HL-60 (cell line): ENCODE measurements around the gene B3GALNT2.

Experiments
- DNase-seq, 2 experiments: peaks; one replicate each; pipeline ENCODE4 v3.0.0-alpha.2; 2010 to 2020; ENCODE audit warnings: low read depth in 1 of 2, low spot score in 1 of 2
- H3K27ac ChIP-seq: fragments of 250-450 bp; sonication (Bioruptor Pico); replicated peaks from 2 replicates; pipeline ENCODE4 v1.5.1; 2020; ENCODE audit warnings: mild to moderate bottlenecking, moderate library complexity
- H3K27me3 ChIP-seq: fragments of 250-450 bp; sonication (Bioruptor Pico); 2 replicates; pipeline ENCODE4 v1.5.1; 2021; ENCODE audit warnings: mild to moderate bottlenecking, moderate library complexity; ENCODE audit not compliant: insufficient read depth, poor library complexity, severe bottlenecking
- H3K4me3 ChIP-seq: replicated peaks from 2 replicates; pipeline ENCODE4 v1.5.1; 2011; ENCODE audit warnings: mild to moderate bottlenecking, control low read depth, low read length; ENCODE audit not compliant: insufficient read depth
- GABPA ChIP-seq: IDR thresholded peaks from 2 replicates; pipeline ENCODE4 v1.6.1; 2012; ENCODE audit warnings: low read depth
- POLR2AphosphoS5 ChIP-seq: IDR thresholded peaks from 2 replicates; pipeline ENCODE4 v1.6.1; 2012; ENCODE audit warnings: low read depth
- SPI1 ChIP-seq: IDR thresholded peaks from 2 replicates; pipeline ENCODE4 v1.6.1; 2012; ENCODE audit warnings: low read depth, mild to moderate bottlenecking, borderline replicate concordance
- TF ChIP-seq, protein P1 (sequence below): IDR thresholded peaks from 2 replicates; pipeline ENCODE4 v1.6.1; 2012; ENCODE audit warnings: low read depth; ENCODE audit not compliant: insufficient replicate concordance
- TF ChIP-seq, protein P2 (sequence below): IDR thresholded peaks from one replicate; pipeline ENCODE4 v1.5.1; 2011; ENCODE audit warnings: low read length, control low read depth, inconsistent platforms; ENCODE audit not compliant: insufficient read depth

The B3GALNT2 gene

DNA sequence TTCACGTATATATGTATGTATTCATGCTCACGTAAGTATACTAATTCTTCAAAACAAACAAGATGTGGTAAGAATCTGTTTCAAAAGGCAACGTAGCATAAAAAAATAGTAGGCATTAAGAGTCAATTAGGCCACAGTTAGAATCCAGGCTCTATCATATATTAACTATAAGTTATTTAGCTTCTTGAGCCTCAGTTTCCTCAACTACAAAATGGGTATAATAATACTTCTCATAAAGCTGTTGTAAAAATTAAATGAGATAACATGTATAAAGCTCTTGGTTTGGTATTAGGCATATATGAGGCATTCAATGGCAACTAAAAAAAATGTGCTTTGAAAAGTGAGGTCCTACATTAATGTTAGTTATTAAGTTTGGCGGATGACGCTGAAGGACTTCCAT lies 9.2 kb downstream of the B3GALNT2 start:
- no peak for DNase-seq
- TF ChIP-seq POLR2AphosphoS5, result no peak
- no peak for TF ChIP-seq SPI1
- TF ChIP-seq, protein P1, sequence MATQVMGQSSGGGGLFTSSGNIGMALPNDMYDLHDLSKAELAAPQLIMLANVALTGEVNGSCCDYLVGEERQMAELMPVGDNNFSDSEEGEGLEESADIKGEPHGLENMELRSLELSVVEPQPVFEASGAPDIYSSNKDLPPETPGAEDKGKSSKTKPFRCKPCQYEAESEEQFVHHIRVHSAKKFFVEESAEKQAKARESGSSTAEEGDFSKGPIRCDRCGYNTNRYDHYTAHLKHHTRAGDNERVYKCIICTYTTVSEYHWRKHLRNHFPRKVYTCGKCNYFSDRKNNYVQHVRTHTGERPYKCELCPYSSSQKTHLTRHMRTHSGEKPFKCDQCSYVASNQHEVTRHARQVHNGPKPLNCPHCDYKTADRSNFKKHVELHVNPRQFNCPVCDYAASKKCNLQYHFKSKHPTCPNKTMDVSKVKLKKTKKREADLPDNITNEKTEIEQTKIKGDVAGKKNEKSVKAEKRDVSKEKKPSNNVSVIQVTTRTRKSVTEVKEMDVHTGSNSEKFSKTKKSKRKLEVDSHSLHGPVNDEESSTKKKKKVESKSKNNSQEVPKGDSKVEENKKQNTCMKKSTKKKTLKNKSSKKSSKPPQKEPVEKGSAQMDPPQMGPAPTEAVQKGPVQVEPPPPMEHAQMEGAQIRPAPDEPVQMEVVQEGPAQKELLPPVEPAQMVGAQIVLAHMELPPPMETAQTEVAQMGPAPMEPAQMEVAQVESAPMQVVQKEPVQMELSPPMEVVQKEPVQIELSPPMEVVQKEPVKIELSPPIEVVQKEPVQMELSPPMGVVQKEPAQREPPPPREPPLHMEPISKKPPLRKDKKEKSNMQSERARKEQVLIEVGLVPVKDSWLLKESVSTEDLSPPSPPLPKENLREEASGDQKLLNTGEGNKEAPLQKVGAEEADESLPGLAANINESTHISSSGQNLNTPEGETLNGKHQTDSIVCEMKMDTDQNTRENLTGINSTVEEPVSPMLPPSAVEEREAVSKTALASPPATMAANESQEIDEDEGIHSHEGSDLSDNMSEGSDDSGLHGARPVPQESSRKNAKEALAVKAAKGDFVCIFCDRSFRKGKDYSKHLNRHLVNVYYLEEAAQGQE, result no peak
- TF ChIP-seq GABPA, result no peak
- TF ChIP-seq, protein P2, sequence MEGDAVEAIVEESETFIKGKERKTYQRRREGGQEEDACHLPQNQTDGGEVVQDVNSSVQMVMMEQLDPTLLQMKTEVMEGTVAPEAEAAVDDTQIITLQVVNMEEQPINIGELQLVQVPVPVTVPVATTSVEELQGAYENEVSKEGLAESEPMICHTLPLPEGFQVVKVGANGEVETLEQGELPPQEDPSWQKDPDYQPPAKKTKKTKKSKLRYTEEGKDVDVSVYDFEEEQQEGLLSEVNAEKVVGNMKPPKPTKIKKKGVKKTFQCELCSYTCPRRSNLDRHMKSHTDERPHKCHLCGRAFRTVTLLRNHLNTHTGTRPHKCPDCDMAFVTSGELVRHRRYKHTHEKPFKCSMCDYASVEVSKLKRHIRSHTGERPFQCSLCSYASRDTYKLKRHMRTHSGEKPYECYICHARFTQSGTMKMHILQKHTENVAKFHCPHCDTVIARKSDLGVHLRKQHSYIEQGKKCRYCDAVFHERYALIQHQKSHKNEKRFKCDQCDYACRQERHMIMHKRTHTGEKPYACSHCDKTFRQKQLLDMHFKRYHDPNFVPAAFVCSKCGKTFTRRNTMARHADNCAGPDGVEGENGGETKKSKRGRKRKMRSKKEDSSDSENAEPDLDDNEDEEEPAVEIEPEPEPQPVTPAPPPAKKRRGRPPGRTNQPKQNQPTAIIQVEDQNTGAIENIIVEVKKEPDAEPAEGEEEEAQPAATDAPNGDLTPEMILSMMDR, result no peak
- no peak overlapping the region for H3K4me3 ChIP-seq

DNA sequence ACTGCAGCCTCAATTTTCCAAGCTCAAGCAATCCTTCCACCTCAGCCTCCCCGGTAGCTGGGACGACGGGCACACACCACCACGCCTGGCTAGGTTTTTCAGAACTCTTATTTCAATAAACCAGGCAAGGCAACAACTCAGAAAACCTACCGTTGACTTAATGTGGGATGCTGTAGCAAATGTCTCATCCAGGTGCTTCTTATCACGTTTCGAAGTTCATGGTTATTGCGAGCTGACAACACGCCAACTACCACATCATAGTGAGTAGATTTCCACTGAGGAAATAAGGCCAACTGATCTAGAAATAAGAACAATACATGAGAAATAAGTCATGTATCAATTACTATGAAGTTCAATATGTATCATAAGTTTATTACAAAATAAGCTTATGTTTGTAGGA lies 9.7 kb downstream of the B3GALNT2 start:
- DNase-seq, result no peak
- Histone ChIP-seq H3K4me3 (no peak overlapping the region), H3K27ac (no peak overlapping the region), H3K27me3 (no peaks in the 10 kb centered on the region)
- no peak for TF ChIP-seq POLR2AphosphoS5
- no peak for TF ChIP-seq GABPA
- no peak for TF ChIP-seq SPI1
- TF ChIP-seq, protein P1, result no peak
- TF ChIP-seq, protein P2, result no peak

More for the DNA sequence above, 9.2 kb downstream of the B3GALNT2 start:
- Histone ChIP-seq H3K27me3 (no peaks in the 10 kb centered on the region), H3K27ac (no peak overlapping the region)

DNA sequence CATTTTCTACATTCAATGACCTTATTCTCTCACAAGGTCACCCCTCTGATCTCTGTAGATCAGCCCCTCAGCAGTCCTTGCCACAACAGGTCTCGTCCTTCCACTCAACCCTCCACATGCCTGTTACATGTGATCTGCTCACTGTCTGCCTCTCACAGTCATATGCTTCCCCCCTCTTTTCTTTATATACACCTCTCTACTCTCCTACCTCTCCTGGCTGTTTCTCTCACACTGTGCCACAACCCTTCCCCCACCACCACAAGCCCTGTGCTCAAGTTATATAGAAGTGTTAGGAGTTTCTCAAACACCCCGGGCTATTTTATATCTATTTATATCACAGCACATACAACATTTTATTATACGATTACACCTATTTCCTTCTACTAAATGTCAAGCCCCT lies 12.6 kb downstream of the B3GALNT2 start:
- DNase-seq, result no peak
- H3K27me3 ChIP-seq, result no peaks in the 10 kb centered on the region
- H3K27ac ChIP-seq, result no peak overlapping the region
- no peak overlapping the region for H3K4me3 ChIP-seq
- TF ChIP-seq, protein P2, result no peak
- no peak for TF ChIP-seq SPI1
- no peak for TF ChIP-seq POLR2AphosphoS5
- no peak for TF ChIP-seq GABPA
- TF ChIP-seq, protein P1, result no peak
